ENCODE measurements around the gene PPARG. TPM values are rescaled to one million over a fixed set of nuclear protein-coding genes. Genes with fewer than 3 reads are reported as not detected.

Gene PPARG
- total and polyA plus RNA-seq, 2 of the 13 experiments (the other 11 are each of a cell fraction or from before 2014, with no cell fraction given): 13.9 to 58.3 TPM

DNA sequence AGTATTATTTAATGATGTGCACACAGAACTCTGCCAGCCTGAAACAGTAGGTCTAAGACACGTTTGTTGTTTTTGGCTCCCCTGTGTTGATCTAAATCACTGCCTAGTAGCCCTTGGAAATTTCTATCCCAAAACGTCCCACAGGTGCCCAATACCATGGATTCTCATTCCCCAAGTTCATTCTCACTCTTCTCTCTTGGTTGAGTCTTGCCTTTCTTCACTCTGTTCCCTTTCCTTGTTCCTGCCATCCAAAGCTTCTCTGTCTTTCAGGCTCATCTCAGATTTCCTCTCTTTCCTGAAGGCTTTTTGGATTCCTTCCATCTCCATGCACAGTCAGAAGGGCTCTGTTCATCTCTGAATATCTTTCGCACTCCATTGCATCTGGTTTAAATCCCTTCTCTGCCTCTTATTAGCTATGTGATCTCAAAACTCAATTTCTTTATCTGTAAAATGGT lies 54.2 kb downstream of the PPARG start (continued):
- TF ChIP-seq EP300 (IDR thresholded peaks at IDR 0.05; ENCODE audit: low read depth in 2 of 2, low read length in 2 of 2) (no peak), EP300 (CRISPR knock-in tag; IDR thresholded peaks at IDR 0.05; ENCODE audit: borderline replicate concordance) (no peak)
- TF ChIP-seq, protein P1, sequence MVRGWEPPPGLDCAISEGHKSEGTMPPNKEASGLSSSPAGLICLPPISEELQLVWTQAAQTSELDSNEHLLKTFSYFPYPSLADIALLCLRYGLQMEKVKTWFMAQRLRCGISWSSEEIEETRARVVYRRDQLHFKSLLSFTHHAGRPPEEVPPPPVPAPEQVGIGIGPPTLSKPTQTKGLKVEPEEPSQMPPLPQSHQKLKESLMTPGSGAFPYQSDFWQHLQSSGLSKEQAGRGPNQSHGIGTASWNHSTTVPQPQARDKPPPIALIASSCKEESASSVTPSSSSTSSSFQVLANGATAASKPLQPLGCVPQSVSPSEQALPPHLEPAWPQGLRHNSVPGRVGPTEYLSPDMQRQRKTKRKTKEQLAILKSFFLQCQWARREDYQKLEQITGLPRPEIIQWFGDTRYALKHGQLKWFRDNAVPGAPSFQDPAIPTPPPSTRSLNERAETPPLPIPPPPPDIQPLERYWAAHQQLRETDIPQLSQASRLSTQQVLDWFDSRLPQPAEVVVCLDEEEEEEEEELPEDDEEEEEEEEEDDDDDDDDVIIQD (CRISPR knock-in tag; IDR thresholded peaks at IDR 0.05; ENCODE audit: low read depth): no peak

DNA sequence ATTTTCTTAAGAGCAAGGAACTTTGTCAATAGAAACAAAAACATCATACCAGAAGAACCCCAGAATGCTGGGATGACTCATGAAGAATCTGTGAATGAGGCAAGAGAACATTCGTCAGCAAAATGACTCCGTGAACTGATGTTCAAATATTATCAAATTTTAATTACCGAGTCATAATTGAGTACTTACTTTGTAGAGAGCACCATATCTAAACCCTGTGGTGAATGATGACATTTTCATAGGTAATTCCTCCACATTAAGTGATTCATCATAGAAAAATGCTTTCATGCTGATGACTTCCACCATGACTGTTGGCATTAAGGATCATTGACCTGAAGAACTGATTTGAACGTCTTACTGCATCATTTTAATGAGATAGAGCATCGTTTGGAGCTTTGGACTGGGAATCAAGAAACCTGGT lies 56.3 kb downstream of the PPARG start:
- H3K4me3 ChIP-seq (replicated peaks in 1 of 3; ENCODE audit: insufficient read depth in 1 of 3, low read depth in 2 of 3, low read length in 3 of 3): no peak overlapping the region
- H3K9ac ChIP-seq (ENCODE audit: insufficient read depth, low read depth, low read length): no peak overlapping the region
- in situ Hi-C loops (cut with HindIII; ENCODE audit: extremely low pct_ligation_motif_present, low pct_unique_long_range_greater_than_20kb) (no loop called here), intact Hi-C loops (cut with micrococcal nuclease; ENCODE audit: unreplicated experiment) (no loop called here)
- 93% methylated on average over 5 of the region's 5 CpGs for WGBS (ENCODE audit: low lambda C conversion rate)
- no peak overlapping the region for H3K4me2 ChIP-seq (ENCODE audit: low read depth, low read length)
- H3K79me2 ChIP-seq (ENCODE audit: insufficient read depth, low read length): no peaks in the 10 kb centered on the region
- BruUV-seq (replicated peaks): no TSS peak
- CTCF ChIA-PET (ENCODE audit: low intra/inter-chr PET ratio, low total read pairs): no interaction called here
- no peaks in the 10 kb centered on the region; a peak in 1 of 5 replicates for H3K36me3 ChIP-seq (replicated peaks in 1 of 2; ENCODE audit: control insufficient read depth in 1 of 2, insufficient read depth in 2 of 2, low read length in 2 of 2)
- FAIRE-seq: no peak
- H3K27ac ChIP-seq (ENCODE audit: extremely low read length, insufficient read depth, low read length): no peak overlapping the region
- H2AFZ ChIP-seq (ENCODE audit: low read length): no peak overlapping the region
- DNase-seq (ENCODE audit: low spot score): no peak
- no peak for ATAC-seq
- H3K27me3 ChIP-seq (ENCODE audit: control insufficient read depth in 1 of 2, insufficient read depth in 2 of 2, low read length in 2 of 2): no peaks in the 10 kb centered on the region
- H3K9me3 ChIP-seq (ENCODE audit: low read length): no peaks in the 10 kb centered on the region
- H4K20me1 ChIP-seq (ENCODE audit: insufficient read depth, low read length): no peaks in the 10 kb centered on the region
- no peaks in the 10 kb centered on the region for H3K4me1 ChIP-seq (ENCODE audit: insufficient read depth, low read length)
- POLR2A ChIA-PET: no interaction called here
- TF ChIP-seq ZBTB3 (CRISPR knock-in tag; IDR thresholded peaks at IDR 0.05; ENCODE audit: borderline replicate concordance, low read depth) (no peak), ZNF792 (CRISPR knock-in tag; IDR thresholded peaks at IDR 0.05) (no peak), HOXA3 (CRISPR knock-in tag; IDR thresholded peaks at IDR 0.05) (no peak), PRPF4 (IDR thresholded peaks at IDR 0.05; ENCODE audit: low read depth, low read length, poor library complexity, severe bottlenecking) (no peak), GPN1 (CRISPR knock-in tag; IDR thresholded peaks at IDR 0.05; ENCODE audit: borderline replicate concordance) (no peak), PLRG1 (conservative IDR thresholded peaks at IDR 0.05) (no peak), ZBTB38 (CRISPR knock-in tag; IDR thresholded peaks at IDR 0.05) (no peak)
- TF ChIP-seq, protein P2, sequence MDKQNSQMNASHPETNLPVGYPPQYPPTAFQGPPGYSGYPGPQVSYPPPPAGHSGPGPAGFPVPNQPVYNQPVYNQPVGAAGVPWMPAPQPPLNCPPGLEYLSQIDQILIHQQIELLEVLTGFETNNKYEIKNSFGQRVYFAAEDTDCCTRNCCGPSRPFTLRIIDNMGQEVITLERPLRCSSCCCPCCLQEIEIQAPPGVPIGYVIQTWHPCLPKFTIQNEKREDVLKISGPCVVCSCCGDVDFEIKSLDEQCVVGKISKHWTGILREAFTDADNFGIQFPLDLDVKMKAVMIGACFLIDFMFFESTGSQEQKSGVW (CRISPR knock-in tag; IDR thresholded peaks at IDR 0.05; ENCODE audit: borderline replicate concordance): no peak

Data from HepG2 (cell line).